Measurements from ENCODE around the gene RBM48. TPM values are rescaled to one million over a fixed set of nuclear protein-coding genes. Genes with fewer than 3 reads are reported as not detected.

The RBM48 gene
- total RNA-seq, 1 experiment from 2014 or later = 14.4 TPM

- no peak overlapping the region for H3K27ac ChIP-seq (ENCODE audit: low read depth, low read length, poor library complexity, severe bottlenecking)
Measured at GRCh38 chr7:92485267-92485892, 43.2 kb upstream of the RBM48 start.

GRCh38 chr7:92485974-92486373 is 42.6 kb upstream of the RBM48 start:
- no peak for DNase-seq (ENCODE audit: low spot score)
- POLR2A ChIA-PET (ENCODE audit: low non-redundant PET) = no interaction called here
- no TSS peak for BruUV-seq (replicated peaks)
- no peak overlapping the region for H3K27ac ChIP-seq (ENCODE audit: low read depth, low read length, poor library complexity, severe bottlenecking)
- CTCF ChIA-PET = no interaction called here
- no peaks in the 10 kb centered on the region for H3K4me1 ChIP-seq (ENCODE audit: insufficient read depth, low read length, poor library complexity, severe bottlenecking)
- no peaks in the 10 kb centered on the region for H3K9me3 ChIP-seq (ENCODE audit: low read depth, low read length, poor library complexity, severe bottlenecking)
- no peak for TF ChIP-seq EZH2 (IDR thresholded peaks at IDR 0.05; ENCODE audit: borderline replicate concordance, low read depth, low read length, poor library complexity, severe bottlenecking)
- TF ChIP-seq CTCF (conservative IDR thresholded peaks at IDR 0.05; ENCODE audit: low read depth, low read length) = no peak
- H3K27me3 ChIP-seq (replicated peaks; ENCODE audit: insufficient read depth, low read depth, low read length, poor library complexity) = no peaks in the 10 kb centered on the region
- H3K4me3 ChIP-seq (ENCODE audit: low read depth, low read length, poor library complexity, severe bottlenecking) = no peak overlapping the region
- intact Hi-C loops (cut with micrococcal nuclease; ENCODE audit: unreplicated experiment) = no loop called here
- H3K36me3 ChIP-seq (ENCODE audit: insufficient read depth, low read length, poor library complexity, severe bottlenecking) = peaks cover 21% of the 10 kb centered on the region

More at GRCh38 chr7:92485267-92485892, 43.2 kb upstream of the RBM48 start:
- DNase-seq (ENCODE audit: low spot score) = no peak
- H3K4me1 ChIP-seq (ENCODE audit: insufficient read depth, low read length, poor library complexity, severe bottlenecking) = no peaks in the 10 kb centered on the region
- H3K36me3 ChIP-seq (ENCODE audit: insufficient read depth, low read length, poor library complexity, severe bottlenecking) = peaks cover 21% of the 10 kb centered on the region
- ChIA-PET CTCF (no interaction called here), POLR2A (ENCODE audit: low non-redundant PET) (no interaction called here)
- no peaks in the 10 kb centered on the region for H3K27me3 ChIP-seq (replicated peaks; ENCODE audit: insufficient read depth, low read depth, low read length, poor library complexity)
- intact Hi-C loops (cut with micrococcal nuclease; ENCODE audit: unreplicated experiment) = no loop called here
- BruUV-seq (replicated peaks) = no TSS peak
- TF ChIP-seq CTCF (conservative IDR thresholded peaks at IDR 0.05; ENCODE audit: low read depth, low read length) (no peak), EZH2 (IDR thresholded peaks at IDR 0.05; ENCODE audit: borderline replicate concordance, low read depth, low read length, poor library complexity, severe bottlenecking) (no peak)
- H3K4me3 ChIP-seq (ENCODE audit: low read depth, low read length, poor library complexity, severe bottlenecking) = no peak overlapping the region
- H3K9me3 ChIP-seq (ENCODE audit: low read depth, low read length, poor library complexity, severe bottlenecking) = no peaks in the 10 kb centered on the region

- BruUV-seq (replicated peaks) = no TSS peak
- intact Hi-C loops (cut with micrococcal nuclease; ENCODE audit: unreplicated experiment) = no loop called here
Measured at GRCh38 chr7:92487804-92488203, 40.8 kb upstream of the RBM48 start.

More at GRCh38 chr7:92487804-92488203, 40.8 kb upstream of the RBM48 start:
- TF ChIP-seq CTCF (conservative IDR thresholded peaks at IDR 0.05; ENCODE audit: low read depth, low read length) = no peak
- no peak for TF ChIP-seq EZH2 (IDR thresholded peaks at IDR 0.05; ENCODE audit: borderline replicate concordance, low read depth, low read length, poor library complexity, severe bottlenecking)
- ChIA-PET POLR2A (ENCODE audit: low non-redundant PET) (no interaction called here), CTCF (no interaction called here)
- H3K27ac ChIP-seq (ENCODE audit: low read depth, low read length, poor library complexity, severe bottlenecking) = no peak overlapping the region
- H3K27me3 ChIP-seq (replicated peaks; ENCODE audit: insufficient read depth, low read depth, low read length, poor library complexity) = no peaks in the 10 kb centered on the region
- no peaks in the 10 kb centered on the region for H3K4me1 ChIP-seq (ENCODE audit: insufficient read depth, low read length, poor library complexity, severe bottlenecking)
- DNase-seq (ENCODE audit: low spot score) = no peak
- H3K36me3 ChIP-seq (ENCODE audit: insufficient read depth, low read length, poor library complexity, severe bottlenecking) = peaks cover 30% of the 10 kb centered on the region
- H3K4me3 ChIP-seq (ENCODE audit: low read depth, low read length, poor library complexity, severe bottlenecking) = no peak overlapping the region
- no peaks in the 10 kb centered on the region for H3K9me3 ChIP-seq (ENCODE audit: low read depth, low read length, poor library complexity, severe bottlenecking)
